BE2C (cell line): ENCODE data around the gene SSX4B.
"Not testable (repeated sequence)": the region's sequence is repeated elsewhere in the genome, so short reads cannot be mapped to it uniquely, and the experiment has no call there.

Experiments
- DNase-seq: peaks from one replicate; pipeline ENCODE4 v3.0.0-alpha.2; 2020
- H3K27me3 ChIP-seq: fragments of 250-450 bp; sonication (Bioruptor Pico); 2 replicates; pipeline ENCODE4 v1.5.1; 2020; ENCODE audit warnings: mild to moderate bottlenecking
- H3K36me3 ChIP-seq: fragments of 250-450 bp; sonication (Bioruptor Pico); 2 replicates; pipeline ENCODE4 v1.5.1; 2020; ENCODE audit warnings: mild to moderate bottlenecking
- H3K4me1 ChIP-seq: fragments of 250-450 bp; sonication (Bioruptor Pico); 2 replicates; pipeline ENCODE4 v1.5.1; 2020
- H3K4me3 ChIP-seq: 2 replicates; pipeline ENCODE4 v1.5.1; 2011; ENCODE audit warnings: low read depth, low read length
- H3K9me3 ChIP-seq: fragments of 250-450 bp; sonication (Bioruptor Pico); 2 replicates; pipeline ENCODE4 v1.5.1; 2020
- TF ChIP-seq, protein P1 (sequence below): IDR thresholded peaks from 2 replicates; pipeline ENCODE4 v1.5.1; 2012; ENCODE audit warnings: mild to moderate bottlenecking, low read depth, low read length

SSX4B gene

DNA sequence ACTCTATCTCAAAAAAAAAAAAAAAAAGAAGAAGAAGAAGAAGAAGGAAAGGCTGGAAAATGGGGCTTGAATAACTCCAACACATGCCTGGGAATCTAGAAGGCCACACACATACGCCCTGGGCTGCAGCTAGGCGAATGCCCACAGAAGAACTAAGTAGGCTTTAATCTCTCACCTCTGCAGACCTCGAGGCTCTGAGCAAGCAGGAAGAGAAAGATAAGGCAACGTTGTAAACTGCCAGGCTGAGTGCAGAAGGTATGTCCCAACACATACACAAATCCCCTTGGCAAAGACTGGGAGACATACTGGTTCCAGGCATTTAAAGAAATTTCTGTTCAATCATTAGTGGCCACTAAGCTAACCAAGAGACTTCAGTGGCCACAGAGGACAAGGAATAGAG, 39.9 kb upstream of the SSX4B start:
- TF ChIP-seq, protein P1, sequence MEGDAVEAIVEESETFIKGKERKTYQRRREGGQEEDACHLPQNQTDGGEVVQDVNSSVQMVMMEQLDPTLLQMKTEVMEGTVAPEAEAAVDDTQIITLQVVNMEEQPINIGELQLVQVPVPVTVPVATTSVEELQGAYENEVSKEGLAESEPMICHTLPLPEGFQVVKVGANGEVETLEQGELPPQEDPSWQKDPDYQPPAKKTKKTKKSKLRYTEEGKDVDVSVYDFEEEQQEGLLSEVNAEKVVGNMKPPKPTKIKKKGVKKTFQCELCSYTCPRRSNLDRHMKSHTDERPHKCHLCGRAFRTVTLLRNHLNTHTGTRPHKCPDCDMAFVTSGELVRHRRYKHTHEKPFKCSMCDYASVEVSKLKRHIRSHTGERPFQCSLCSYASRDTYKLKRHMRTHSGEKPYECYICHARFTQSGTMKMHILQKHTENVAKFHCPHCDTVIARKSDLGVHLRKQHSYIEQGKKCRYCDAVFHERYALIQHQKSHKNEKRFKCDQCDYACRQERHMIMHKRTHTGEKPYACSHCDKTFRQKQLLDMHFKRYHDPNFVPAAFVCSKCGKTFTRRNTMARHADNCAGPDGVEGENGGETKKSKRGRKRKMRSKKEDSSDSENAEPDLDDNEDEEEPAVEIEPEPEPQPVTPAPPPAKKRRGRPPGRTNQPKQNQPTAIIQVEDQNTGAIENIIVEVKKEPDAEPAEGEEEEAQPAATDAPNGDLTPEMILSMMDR: no peak
- H3K36me3 ChIP-seq: no peaks in the 10 kb centered on the region

DNA sequence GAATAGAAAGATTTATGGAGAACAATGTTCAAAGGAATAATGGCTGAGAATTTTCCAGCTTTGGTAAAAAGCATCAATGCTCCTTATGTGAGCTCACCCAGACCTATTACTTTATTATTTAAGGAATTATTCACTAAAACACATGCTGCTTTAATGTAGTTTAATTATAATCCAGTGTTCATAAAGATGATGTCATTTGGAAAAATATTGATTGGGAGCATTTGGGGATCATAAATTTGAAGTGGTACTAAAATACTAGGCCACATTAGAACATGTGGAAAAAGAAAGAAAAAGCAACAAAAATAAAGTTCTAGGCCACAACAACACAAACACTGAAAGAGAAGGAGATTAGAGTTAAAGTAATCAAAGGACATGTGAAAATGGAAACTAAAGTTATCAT, 38.3 kb upstream of the SSX4B start:
- TF ChIP-seq, protein P1: no peak
- no peaks in the 10 kb centered on the region for H3K4me1 ChIP-seq
- no peaks in the 10 kb centered on the region for H3K27me3 ChIP-seq
- no peaks in the 10 kb centered on the region for H3K9me3 ChIP-seq
- no peak for DNase-seq
- no peak overlapping the region for H3K4me3 ChIP-seq
- H3K36me3 ChIP-seq: no peaks in the 10 kb centered on the region

More for the DNA sequence above, 39.9 kb upstream of the SSX4B start:
- Histone ChIP-seq H3K4me1 (no peaks in the 10 kb centered on the region), H3K9me3 (no peaks in the 10 kb centered on the region), H3K27me3 (no peaks in the 10 kb centered on the region), H3K4me3 (no peak overlapping the region)
- no peak for DNase-seq

DNA sequence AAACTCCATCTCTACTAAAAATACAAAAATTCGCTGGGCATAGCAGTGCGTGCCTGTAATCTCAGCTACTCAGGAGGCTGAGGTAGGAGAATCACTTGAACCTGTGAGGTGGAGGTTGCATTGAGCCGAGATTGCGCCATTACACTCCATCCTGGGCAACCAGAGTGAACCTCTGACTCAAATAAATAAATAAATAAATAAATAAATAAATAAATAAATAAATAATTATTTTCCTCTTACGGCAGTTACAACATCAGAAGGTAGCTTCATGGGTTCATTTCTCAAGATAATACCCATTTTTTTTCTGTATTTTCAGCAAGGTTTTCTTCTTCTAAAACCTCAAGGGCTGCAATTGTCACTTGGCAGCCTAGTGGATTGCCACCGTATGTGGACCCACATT, 35.4 kb upstream of the SSX4B start:
- H3K36me3 ChIP-seq, H3K4me1 ChIP-seq, H3K27me3 ChIP-seq, H3K9me3 ChIP-seq, DNase-seq, H3K4me3 ChIP-seq: not testable (repeated sequence)

DNA sequence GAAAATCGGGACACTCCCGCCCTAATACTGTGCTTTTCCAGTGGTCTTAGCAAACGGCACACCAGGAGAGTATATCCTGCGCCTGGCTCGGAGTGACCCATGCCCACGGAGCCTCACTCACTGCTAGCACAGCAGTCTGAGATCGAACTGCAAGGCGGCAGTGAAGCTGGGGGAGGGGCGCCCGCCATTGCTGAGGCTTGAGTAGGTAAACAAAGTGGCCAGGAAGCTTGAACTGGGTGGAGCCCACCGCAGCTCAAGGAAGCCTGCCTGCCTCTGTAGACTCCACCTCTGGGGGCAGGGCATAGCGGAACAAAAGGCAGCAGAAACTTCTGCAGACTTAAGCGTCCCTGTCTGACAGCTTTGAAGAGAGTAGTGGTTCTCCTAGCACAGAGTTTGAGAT, 22.0 kb upstream of the SSX4B start:
- H3K36me3 ChIP-seq, H3K27me3 ChIP-seq, DNase-seq, H3K4me1 ChIP-seq, H3K4me3 ChIP-seq, H3K9me3 ChIP-seq: not testable (repeated sequence)

DNA sequence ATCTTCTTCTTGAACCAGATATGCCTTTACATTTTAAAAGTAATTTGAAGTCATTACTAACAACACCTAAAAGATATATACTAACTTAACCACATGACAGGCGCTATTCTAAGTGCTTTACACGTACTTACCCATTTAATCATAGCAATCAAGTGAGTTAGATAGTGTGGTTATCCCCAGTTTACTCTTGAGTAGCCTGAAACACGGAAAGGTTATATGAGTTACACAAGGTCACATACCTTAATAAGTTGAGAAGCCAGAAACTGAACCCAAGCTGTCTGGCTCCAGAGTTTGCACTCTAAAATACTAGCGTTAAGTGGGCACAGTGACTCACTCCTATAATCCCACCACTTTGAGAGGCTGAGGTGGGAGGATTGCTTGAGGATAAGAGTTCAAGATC, 18.4 kb upstream of the SSX4B start:
- not testable (repeated sequence) for H3K9me3 ChIP-seq, H3K4me1 ChIP-seq, DNase-seq

DNA sequence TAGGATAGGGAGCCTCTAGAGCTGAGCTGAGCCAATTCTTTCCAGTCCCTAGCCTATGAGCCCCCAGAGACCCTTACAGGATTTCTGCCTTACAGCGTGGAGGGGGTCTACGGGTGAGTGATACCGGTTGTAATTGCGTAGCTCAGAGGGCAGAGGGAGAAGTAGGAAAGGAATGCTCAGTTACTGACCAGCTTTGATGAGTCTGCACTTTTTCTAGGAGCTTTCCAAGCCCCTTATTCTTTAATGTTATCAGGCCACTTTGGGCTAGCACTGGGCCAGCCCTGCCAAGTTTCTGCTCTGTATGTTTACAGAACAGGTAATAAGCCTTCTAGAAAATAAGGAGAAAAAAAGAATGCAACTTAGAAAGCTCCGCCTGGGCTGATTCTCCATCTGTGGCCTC, 17.8 kb upstream of the SSX4B start:
- H3K27me3 ChIP-seq, H3K4me1 ChIP-seq, DNase-seq, H3K36me3 ChIP-seq, H3K9me3 ChIP-seq, H3K4me3 ChIP-seq: not testable (repeated sequence)

More for the DNA sequence above, 18.4 kb upstream of the SSX4B start:
- H3K4me3 ChIP-seq, H3K27me3 ChIP-seq, H3K36me3 ChIP-seq: not testable (repeated sequence)

DNA sequence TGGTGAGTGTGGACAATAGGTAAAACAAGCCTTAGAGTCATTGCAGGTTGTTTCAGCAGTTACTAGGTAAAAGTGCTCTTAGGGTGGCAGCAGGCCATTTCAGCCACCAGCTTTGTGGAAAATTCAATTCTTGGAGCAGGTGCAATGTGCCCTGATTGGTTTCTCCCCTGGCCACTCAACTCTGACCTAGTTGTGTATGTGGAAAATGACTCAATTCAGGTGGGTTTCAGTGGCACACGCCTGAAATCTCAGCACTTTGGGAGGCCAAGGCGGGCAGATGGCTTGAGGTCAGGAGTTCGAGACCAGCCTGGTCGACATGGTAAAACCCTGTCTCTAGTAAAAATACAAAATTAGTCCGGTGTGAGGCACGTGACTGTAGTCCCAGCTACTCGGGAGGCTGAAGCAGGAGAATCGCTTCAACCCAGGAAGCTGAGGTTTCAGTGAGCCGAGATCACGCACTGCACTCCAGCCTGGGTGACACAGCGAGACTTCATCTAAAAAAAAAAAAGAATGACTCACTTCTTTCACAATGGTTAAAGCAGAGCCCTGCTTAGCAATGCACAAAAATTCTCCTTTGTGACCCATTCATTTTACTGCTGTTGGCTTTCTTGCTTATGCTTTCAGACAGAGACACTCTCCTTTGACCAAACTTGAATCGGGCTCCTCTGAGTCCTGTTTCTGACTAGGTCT, 15.4 kb upstream of the SSX4B start:
- H3K36me3 ChIP-seq, H3K4me3 ChIP-seq, DNase-seq, H3K27me3 ChIP-seq, H3K9me3 ChIP-seq, H3K4me1 ChIP-seq: not testable (repeated sequence)

DNA sequence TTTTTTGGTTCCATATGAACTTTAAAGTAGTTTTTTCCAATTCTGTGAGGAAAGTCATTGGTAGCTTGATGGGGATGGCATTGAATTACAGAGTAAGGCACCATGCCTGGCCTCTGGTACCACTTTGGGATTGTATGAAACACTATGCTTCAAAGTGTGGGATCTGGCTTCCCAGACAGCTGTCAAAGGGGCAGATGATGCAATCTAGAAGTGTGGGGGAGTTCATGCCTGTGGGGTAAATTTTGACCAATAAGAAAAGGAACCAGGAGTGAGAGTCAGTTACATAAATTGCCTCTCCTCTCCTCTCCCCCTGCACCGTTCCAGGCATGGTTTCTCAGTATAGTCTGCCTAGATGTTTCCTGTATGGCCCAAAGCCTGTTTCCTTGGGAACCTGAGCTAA, 13.9 kb downstream of the SSX4B start:
- not testable (repeated sequence) for H3K27me3 ChIP-seq, H3K36me3 ChIP-seq, H3K4me1 ChIP-seq, H3K9me3 ChIP-seq, H3K4me3 ChIP-seq, DNase-seq

DNA sequence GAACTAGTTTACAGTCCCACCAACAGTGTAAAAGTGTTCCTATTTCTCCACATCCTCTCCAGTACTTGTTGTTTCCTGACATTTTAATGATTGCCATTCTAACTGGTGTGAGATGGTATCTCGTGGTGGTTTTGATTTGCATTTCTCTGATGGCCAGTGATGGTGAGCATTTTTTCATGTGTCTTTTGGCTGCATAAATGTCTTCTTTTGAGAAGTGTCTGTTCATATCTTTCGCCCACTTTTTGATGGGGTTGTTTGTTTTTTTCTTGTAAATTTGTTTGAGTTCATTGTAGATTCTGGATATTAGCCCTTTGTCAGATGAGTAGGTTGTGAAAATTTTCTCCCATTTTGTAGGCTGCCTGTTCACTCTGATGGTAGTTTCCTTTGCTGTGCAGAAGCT, 14.8 kb downstream of the SSX4B start:
- H3K4me3 ChIP-seq, H3K4me1 ChIP-seq, H3K9me3 ChIP-seq, H3K27me3 ChIP-seq, H3K36me3 ChIP-seq, DNase-seq: not testable (repeated sequence)

DNA sequence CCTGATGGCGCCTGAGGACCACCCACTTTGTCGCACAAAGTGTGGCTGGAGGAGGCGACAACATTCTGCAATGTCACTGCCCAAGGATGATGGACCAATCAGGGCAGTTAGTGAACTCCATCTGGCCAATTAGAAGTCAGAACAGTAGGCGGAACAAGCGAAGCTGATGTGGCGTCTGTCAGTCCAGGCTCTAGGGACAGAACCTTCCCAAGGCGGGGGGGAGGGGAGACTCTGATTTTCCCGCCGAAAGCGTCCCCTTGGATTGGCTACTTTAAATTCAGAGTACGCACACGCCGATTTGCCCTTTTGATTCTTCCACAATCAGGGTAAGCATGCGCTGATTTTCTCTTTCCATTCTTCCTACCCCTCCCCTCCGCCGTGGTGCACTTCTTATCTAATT, 28.5 kb downstream of the SSX4B start, which contains the start of gene SSX4:
Gene SSX4 (plus strand): TSS at position 301 of the 400 bp plus-strand sequence. CDS start 515 bp downstream, outside the sequence.
- not testable (repeated sequence) for H3K4me3 ChIP-seq, H3K27me3 ChIP-seq, H3K9me3 ChIP-seq, H3K36me3 ChIP-seq, H3K4me1 ChIP-seq, DNase-seq

DNA sequence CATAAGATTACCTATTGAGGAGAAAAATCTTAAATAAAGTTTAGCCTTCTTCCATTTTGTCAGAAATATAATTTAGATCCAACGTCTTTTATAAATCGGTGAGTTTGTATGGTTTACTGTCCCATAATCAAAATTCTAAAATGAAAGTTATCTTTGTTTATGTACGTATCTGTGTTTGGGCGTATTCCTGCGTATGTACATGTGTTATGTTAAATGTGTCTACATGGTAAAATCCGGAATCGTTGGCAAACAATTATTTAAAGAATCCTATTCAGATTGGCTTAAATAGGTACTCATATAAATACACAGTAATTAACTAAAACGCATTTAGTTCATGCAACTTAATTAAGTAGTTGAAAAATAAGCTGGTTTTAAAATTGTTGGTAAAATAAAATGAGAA, 41.4 kb downstream of the SSX4B start:
- H3K27me3 ChIP-seq, H3K4me3 ChIP-seq, DNase-seq, H3K4me1 ChIP-seq, H3K36me3 ChIP-seq, H3K9me3 ChIP-seq: not testable (repeated sequence)

DNA sequence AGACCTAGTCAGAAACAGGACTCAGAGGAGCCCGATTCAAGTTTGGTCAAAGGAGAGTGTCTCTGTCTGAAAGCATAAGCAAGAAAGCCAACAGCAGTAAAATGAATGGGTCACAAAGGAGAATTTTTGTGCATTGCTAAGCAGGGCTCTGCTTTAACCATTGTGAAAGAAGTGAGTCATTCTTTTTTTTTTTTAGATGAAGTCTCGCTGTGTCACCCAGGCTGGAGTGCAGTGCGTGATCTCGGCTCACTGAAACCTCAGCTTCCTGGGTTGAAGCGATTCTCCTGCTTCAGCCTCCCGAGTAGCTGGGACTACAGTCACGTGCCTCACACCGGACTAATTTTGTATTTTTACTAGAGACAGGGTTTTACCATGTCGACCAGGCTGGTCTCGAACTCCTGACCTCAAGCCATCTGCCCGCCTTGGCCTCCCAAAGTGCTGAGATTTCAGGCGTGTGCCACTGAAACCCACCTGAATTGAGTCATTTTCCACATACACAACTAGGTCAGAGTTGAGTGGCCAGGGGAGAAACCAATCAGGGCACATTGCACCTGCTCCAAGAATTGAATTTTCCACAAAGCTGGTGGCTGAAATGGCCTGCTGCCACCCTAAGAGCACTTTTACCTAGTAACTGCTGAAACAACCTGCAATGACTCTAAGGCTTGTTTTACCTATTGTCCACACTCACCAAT, 43.9 kb downstream of the SSX4B start:
- H3K4me1 ChIP-seq, DNase-seq, H3K27me3 ChIP-seq, H3K9me3 ChIP-seq, H3K4me3 ChIP-seq, H3K36me3 ChIP-seq: not testable (repeated sequence)

DNA sequence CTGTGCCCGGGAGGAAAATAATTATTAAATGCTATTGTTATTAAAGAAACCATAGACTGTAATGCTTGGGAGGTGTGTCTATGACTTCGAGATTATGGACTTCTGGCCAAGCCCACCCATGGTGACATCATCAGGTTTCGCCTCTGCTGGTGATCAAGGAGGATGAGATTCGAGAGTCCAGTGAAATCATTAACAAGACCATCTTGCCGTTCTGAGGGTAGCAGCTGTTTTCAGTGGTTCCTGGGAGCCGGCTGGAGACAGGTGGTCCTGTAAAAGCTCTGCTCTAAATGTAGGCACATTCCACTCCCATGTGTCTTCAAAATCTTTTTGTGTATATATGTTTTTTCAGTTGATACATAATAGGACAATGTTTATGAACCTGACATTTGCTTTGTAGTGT, 52.5 kb downstream of the SSX4B start:
- H3K4me1 ChIP-seq, DNase-seq, H3K9me3 ChIP-seq, H3K36me3 ChIP-seq, H3K27me3 ChIP-seq, H3K4me3 ChIP-seq: not testable (repeated sequence)
